ENCODE measurements around the gene TOX2. TPM values are rescaled to one million over a fixed set of nuclear protein-coding genes. Genes with fewer than 3 reads are reported as not detected.

TOX2 gene
- total RNA-seq, 1 experiment from 2014 or later: 1.7 TPM

DNA sequence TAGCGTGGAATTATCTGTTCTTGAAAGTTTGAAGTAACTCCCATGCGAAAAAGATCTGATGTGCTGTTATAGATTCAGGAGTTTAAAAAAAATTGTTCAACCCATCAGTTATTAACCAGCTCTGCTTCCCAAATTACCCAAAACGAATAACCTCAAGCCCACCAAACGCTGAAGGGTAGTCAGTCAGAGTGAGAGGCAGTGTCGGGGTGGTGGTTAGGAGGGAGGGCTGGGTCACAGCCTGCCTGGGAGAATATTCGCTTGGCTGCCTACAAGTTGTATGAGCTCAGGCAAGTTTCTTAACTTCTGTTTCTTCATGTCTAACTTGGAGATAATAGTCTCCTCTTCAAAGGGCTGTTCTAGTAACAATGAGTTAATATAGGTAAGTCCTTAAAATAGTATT lies 157.7 kb downstream of the TOX2 start:
- Histone ChIP-seq H3K23me2 (ENCODE audit: insufficient read length, low read depth, low read length, poor library complexity, severe bottlenecking) (no peaks in the 10 kb centered on the region), H3K4me1 (ENCODE audit: insufficient read depth, low read length) (no peaks in the 10 kb centered on the region; the same call in 1 of the 2 replicates), H3K27ac (ENCODE audit: insufficient read length, low read depth, low read length) (no peak overlapping the region), H3K23ac (ENCODE audit: insufficient read length, low read depth, low read length) (no peak overlapping the region), H4K8ac (replicated peaks; ENCODE audit: insufficient read length, low read depth, low read length) (no peak overlapping the region), H3K9me3 (ENCODE audit: control insufficient read depth, low read depth, low read length) (no peaks in the 10 kb centered on the region), H3T11ph (ENCODE audit: low read length) (no peak overlapping the region), H3K4ac (ENCODE audit: low read depth, low read length) (no peak overlapping the region), H3K14ac (ENCODE audit: insufficient read depth, low read length) (no peak overlapping the region), H2BK20ac (ENCODE audit: low read depth, low read length, poor library complexity, severe bottlenecking) (no peak overlapping the region), H2BK15ac (ENCODE audit: low read depth, low read length) (no peak overlapping the region), H3K79me2 (ENCODE audit: insufficient read depth, low read length) (no peaks in the 10 kb centered on the region), H3K27me3 (ENCODE audit: insufficient read depth, low read length) (no peaks in the 10 kb centered on the region), H2BK5ac (ENCODE audit: insufficient read length, low read length) (no peak overlapping the region), H2BK12ac (ENCODE audit: insufficient read length, low read depth, low read length) (no peak overlapping the region), H2AK5ac (ENCODE audit: insufficient read length, low read length) (no peak overlapping the region), H3K79me1 (ENCODE audit: insufficient read depth, low read depth, low read length, poor library complexity, severe bottlenecking) (no peaks in the 10 kb centered on the region), H4K5ac (ENCODE audit: insufficient read length, low read depth, low read length) (no peak overlapping the region), H4K20me1 (ENCODE audit: control insufficient read depth, insufficient read depth, insufficient read length) (no peaks in the 10 kb centered on the region), H3K56ac (ENCODE audit: insufficient read length, low read depth, low read length) (no peak overlapping the region), H3K9ac (ENCODE audit: extremely low read depth, insufficient read length, low read length) (no peak overlapping the region), H2BK120ac (ENCODE audit: low read depth, low read length, poor library complexity, severe bottlenecking) (no peak overlapping the region), H3K18ac (ENCODE audit: insufficient read length, low read depth, low read length) (no peak overlapping the region), H2AFZ (ENCODE audit: low read length) (no peak overlapping the region), H3K4me2 (ENCODE audit: insufficient read depth, insufficient read length, low read length) (no peak overlapping the region), H4K91ac (ENCODE audit: insufficient read length, low read depth, low read length) (no peak overlapping the region)
- TF ChIP-seq, protein P1, sequence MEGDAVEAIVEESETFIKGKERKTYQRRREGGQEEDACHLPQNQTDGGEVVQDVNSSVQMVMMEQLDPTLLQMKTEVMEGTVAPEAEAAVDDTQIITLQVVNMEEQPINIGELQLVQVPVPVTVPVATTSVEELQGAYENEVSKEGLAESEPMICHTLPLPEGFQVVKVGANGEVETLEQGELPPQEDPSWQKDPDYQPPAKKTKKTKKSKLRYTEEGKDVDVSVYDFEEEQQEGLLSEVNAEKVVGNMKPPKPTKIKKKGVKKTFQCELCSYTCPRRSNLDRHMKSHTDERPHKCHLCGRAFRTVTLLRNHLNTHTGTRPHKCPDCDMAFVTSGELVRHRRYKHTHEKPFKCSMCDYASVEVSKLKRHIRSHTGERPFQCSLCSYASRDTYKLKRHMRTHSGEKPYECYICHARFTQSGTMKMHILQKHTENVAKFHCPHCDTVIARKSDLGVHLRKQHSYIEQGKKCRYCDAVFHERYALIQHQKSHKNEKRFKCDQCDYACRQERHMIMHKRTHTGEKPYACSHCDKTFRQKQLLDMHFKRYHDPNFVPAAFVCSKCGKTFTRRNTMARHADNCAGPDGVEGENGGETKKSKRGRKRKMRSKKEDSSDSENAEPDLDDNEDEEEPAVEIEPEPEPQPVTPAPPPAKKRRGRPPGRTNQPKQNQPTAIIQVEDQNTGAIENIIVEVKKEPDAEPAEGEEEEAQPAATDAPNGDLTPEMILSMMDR (conservative IDR thresholded peaks at IDR 0.05): no peak
- DNase-seq: no peak
- Mint-ChIP-seq H3K9me3 (no peaks in the 10 kb centered on the region), H3K4me1 (peaks cover 18 to 27% of the 10 kb centered on the region in 2 experiments), H3K4me3 (no peak overlapping the region), H3K27me3 (ENCODE audit: low read depth) (no peaks in the 10 kb centered on the region; the same call in 1 of the 2 replicates), H3K27ac (no peak overlapping the region), H3K36me3 (ENCODE audit: insufficient read depth in 1 of 3, low read depth in 3 of 3) (no peaks in the 10 kb centered on the region)
- no CpG with 5 or more reads among the region's 6 CpGs for WGBS (ENCODE audit: extremely low coverage, insufficient read length, low lambda C conversion rate)
